ENCODE results near the gene POU2F1. TPM values are rescaled to one million over a fixed set of nuclear protein-coding genes. Genes with fewer than 3 reads are reported as not detected.

The POU2F1 gene
- 2.6 and 6.7 TPM in 2 replicates for total RNA-seq

DNA sequence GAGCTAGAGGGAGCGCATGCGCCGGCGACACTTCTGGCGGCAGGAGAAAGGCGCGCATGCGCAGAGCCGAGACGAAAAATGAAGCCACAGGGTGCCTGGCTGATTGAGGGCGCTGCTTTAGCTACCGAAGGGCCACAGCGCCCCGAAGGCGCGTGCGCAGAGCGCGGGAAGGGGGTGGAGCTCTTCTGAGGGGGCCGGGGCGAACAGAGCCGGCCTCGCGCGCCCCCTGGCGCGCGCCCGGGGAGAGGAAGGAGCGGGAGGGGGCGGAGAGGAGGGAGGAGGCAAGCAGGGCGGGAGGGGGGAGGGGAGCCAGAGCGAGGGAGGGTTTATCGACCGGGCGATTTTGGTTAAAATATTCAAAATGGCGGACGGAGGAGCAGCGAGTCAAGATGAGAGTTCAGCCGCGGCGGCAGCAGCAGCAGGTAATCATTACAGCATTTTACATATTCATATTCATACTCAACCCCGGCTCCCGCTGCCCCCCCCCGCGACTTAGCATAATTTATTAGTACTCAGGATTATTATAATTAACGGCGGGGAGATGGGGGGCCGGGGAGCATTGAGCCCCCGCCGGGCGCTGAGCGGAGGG, at the start of gene POU2F1:
TSS of gene POU2F1 (plus strand) at position 350 of the 589 bp plus-strand sequence. CDS start at position 362, 12 bp downstream.

Other genes starting within 250 kb of the POU2F1 start
- 0.61 TPM in 1 of 2 replicates, not detected in the other for gene ILDR2, start 245.3 kb upstream of the POU2F1 start, total RNA-seq
- gene MAEL, start 231.6 kb upstream of the POU2F1 start, total RNA-seq, result 0.32 TPM in 1 of 2 replicates, not detected in the other
- gene GPA33, start 130.5 kb upstream of the POU2F1 start, total RNA-seq, result not detected in 2 replicates
- gene STYXL2, start 126.8 kb upstream of the POU2F1 start, total RNA-seq, result not detected in 2 replicates

Data from epithelial cell of umbilical artery (primary cell).